Rectal smooth muscle tissue (tissue), 1 donor: ENCODE measurements around the gene ITGA2.

ENCODE experiments used
- H3K27ac ChIP-seq: one replicate; pipeline ENCODE4 v1.7.0; 2013; ENCODE audit warnings: low read depth, low read length, inconsistent platforms
- H3K27me3 ChIP-seq: one replicate; pipeline ENCODE4 v1.7.0; 2013; ENCODE audit warnings: low read length; ENCODE audit not compliant: control insufficient read depth, insufficient read depth
- H3K36me3 ChIP-seq: one replicate; pipeline ENCODE4 v1.7.0; 2013; ENCODE audit warnings: low read length; ENCODE audit not compliant: control insufficient read depth, insufficient read depth
- H3K4me1 ChIP-seq: one replicate; pipeline ENCODE4 v1.7.0; 2013; ENCODE audit warnings: low read length; ENCODE audit not compliant: control insufficient read depth, insufficient read depth
- H3K4me3 ChIP-seq: one replicate; pipeline ENCODE4 v1.7.0; 2013; ENCODE audit warnings: low read length
- H3K9ac ChIP-seq: one replicate; pipeline ENCODE4 v1.7.0; 2013; ENCODE audit warnings: low read length

The ITGA2 gene

DNA sequence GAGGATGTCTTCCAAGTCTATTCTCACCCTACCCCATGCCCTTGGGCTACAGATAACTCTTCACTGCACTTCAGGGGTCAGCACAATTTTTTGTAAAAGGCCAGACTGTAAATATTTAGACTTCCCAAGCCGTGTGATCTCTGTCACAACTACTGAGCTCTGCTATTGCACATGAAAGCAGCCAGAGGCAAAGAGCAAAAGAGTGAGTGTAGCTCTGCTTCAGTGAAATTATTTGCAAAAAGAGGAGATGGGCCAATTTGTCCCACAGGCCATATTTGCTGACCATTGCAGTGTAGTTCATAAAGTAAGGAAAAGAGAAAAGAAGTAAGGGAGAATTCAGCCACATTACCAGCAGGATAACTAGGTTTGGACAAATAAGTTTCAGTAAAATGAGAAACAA is 127.4 kb downstream of the ITGA2 start:
- no peaks in the 10 kb centered on the region for H3K4me1 ChIP-seq
- H3K9ac ChIP-seq: no peak overlapping the region
- H3K27ac ChIP-seq: no peak overlapping the region
- H3K36me3 ChIP-seq: no peaks in the 10 kb centered on the region
- H3K4me3 ChIP-seq: no peak overlapping the region
- no peaks in the 10 kb centered on the region for H3K27me3 ChIP-seq

DNA sequence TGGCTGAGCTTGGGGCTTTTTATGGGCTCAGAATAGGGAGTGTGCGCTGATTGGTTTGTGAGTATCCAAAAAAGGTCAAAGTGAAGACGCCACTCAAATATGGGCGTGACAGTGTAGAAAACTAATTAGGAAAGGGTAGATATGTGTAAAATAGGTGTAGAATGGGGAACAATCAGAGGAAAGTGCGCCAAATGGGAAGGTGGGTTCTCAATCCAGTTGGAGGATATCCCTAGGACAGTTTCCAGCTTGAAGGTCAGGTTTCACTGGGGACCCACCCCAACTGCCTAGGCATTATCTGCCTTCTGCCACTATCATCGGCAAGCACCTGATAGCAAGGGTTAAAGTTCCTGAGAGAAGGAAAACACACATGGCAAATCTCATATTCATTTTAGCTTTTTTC is 129.7 kb downstream of the ITGA2 start:
- no peaks in the 10 kb centered on the region for H3K27me3 ChIP-seq
- no peak overlapping the region for H3K9ac ChIP-seq
- no peaks in the 10 kb centered on the region for H3K4me1 ChIP-seq
- no peak overlapping the region for H3K4me3 ChIP-seq
- no peaks in the 10 kb centered on the region for H3K36me3 ChIP-seq
- H3K27ac ChIP-seq: no peak overlapping the region

GRCh38 chr5:53120165-53120564 is 131.0 kb downstream of the ITGA2 start:
- no peak overlapping the region for H3K9ac ChIP-seq
- no peaks in the 10 kb centered on the region for H3K36me3 ChIP-seq
- H3K27me3 ChIP-seq: no peaks in the 10 kb centered on the region
- H3K4me3 ChIP-seq: no peak overlapping the region
- H3K4me1 ChIP-seq: no peaks in the 10 kb centered on the region
- H3K27ac ChIP-seq: no peak overlapping the region

GRCh38 chr5:53123702-53124101 is 134.6 kb downstream of the ITGA2 start:
- H3K27ac ChIP-seq: no peak overlapping the region
- H3K9ac ChIP-seq: no peak overlapping the region
- H3K4me1 ChIP-seq: no peaks in the 10 kb centered on the region
- no peaks in the 10 kb centered on the region for H3K36me3 ChIP-seq
- H3K4me3 ChIP-seq: no peak overlapping the region
- no peaks in the 10 kb centered on the region for H3K27me3 ChIP-seq

DNA sequence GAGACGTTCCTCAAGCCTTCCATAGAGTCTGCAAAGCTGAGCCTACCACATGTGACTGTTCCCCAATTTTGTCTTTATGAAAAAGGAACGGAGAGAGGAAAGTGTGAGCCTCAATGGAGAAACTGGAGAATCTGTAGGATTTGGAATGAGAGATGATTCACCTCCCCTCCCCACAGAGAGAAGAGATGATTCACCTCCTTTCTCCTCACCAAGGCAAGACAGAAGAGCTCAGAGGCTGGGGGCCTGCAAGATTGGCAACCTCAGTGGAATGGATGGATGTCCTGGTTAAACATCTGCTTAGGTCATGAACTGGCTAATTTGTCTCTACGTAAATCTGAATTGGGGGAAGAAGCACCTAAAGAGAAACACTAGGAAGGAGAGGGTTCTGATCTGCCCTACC is 137.4 kb downstream of the ITGA2 start:
- H3K27me3 ChIP-seq: no peaks in the 10 kb centered on the region
- H3K4me1 ChIP-seq: no peaks in the 10 kb centered on the region
- no peak overlapping the region for H3K4me3 ChIP-seq
- H3K27ac ChIP-seq: no peak overlapping the region
- H3K9ac ChIP-seq: no peak overlapping the region
- H3K36me3 ChIP-seq: no peaks in the 10 kb centered on the region

DNA sequence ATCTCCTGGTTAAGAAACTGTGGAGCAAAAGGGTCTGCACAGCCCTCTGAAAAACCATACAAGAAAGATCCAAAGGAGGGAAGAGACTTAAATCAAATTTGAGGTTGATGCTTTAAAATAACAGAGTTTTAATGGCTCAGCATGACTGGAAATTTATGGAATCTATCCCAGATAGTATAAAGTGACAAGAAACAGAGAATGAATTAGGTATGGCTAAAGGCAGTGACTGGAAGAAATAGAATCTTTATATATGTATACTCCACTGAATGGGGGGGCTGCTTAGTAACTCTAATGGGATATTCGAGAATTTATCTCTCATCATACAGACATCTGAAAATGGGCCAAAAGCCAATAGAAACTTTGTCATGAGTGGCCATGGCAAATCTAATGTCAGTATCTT is 138.0 kb downstream of the ITGA2 start:
- Histone ChIP-seq H3K27me3 (no peaks in the 10 kb centered on the region), H3K36me3 (no peaks in the 10 kb centered on the region), H3K27ac (no peak overlapping the region), H3K9ac (no peak overlapping the region), H3K4me3 (no peak overlapping the region), H3K4me1 (no peaks in the 10 kb centered on the region)

- Histone ChIP-seq H3K4me1 (no peaks in the 10 kb centered on the region), H3K4me3 (no peak overlapping the region), H3K27ac (no peak overlapping the region), H3K36me3 (no peaks in the 10 kb centered on the region), H3K27me3 (no peaks in the 10 kb centered on the region), H3K9ac (no peak overlapping the region)
These were observed 139.3 kb downstream of the ITGA2 start for GRCh38 chr5:53128481-53128880.

GRCh38 chr5:53130266-53130665 is 141.1 kb downstream of the ITGA2 start:
- Histone ChIP-seq H3K27me3 (no peaks in the 10 kb centered on the region), H3K9ac (no peak overlapping the region), H3K27ac (no peak overlapping the region), H3K4me1 (no peaks in the 10 kb centered on the region), H3K36me3 (no peaks in the 10 kb centered on the region), H3K4me3 (no peak overlapping the region)

- H3K27me3 ChIP-seq: no peaks in the 10 kb centered on the region
- no peak overlapping the region for H3K9ac ChIP-seq
- no peaks in the 10 kb centered on the region for H3K36me3 ChIP-seq
- no peaks in the 10 kb centered on the region for H3K4me1 ChIP-seq
- H3K27ac ChIP-seq: no peak overlapping the region
- H3K4me3 ChIP-seq: no peak overlapping the region
These were observed 143.9 kb downstream of the ITGA2 start for GRCh38 chr5:53133020-53133419.
